Small intestine (tissue), 7 donors: ENCODE data around the gene DOCK2. TPM values are rescaled to one million over a fixed set of nuclear protein-coding genes. Genes with fewer than 3 reads are reported as not detected.

ENCODE experiments used
- DNase-seq, 2 donors: peaks; one replicate each; pipeline versions ENCODE4 v3.0.0 to v3.0.0-alpha.2; 2013
- FAIRE-seq: peaks from 2 replicates; lab custom pipeline; 2012; peaks lifted over from hg19 to GRCh38; lab: Jason Lieb, UNC
- H3K27ac ChIP-seq, 3 donors: one replicate each; pipeline ENCODE4 v1.5.1; 2013; ENCODE audit warnings: low read length in 2 of 3, mild to moderate bottlenecking in 2 of 3, control low read depth in 1 of 3, inconsistent platforms in 1 of 3, low read depth in 1 of 3, moderate library complexity in 1 of 3
- H3K27me3 ChIP-seq, 3 donors: one replicate each; pipeline ENCODE4 v1.6.1; 2013; ENCODE audit warnings: low read length in 3 of 3, inconsistent platforms in 1 of 3; ENCODE audit not compliant: control insufficient read depth in 3 of 3, insufficient read depth in 3 of 3
- H3K36me3 ChIP-seq, 3 donors: one replicate each; pipeline ENCODE4 v1.6.1; 2013; ENCODE audit warnings: low read length in 3 of 3, inconsistent platforms in 1 of 3, low read depth in 1 of 3, mild to moderate bottlenecking in 1 of 3, moderate library complexity in 1 of 3; ENCODE audit not compliant: control insufficient read depth in 3 of 3, insufficient read depth in 2 of 3
- H3K4me1 ChIP-seq, 3 donors: one replicate each; pipeline ENCODE4 v1.6.1; 2013; ENCODE audit warnings: low read length in 2 of 3, inconsistent platforms in 1 of 3, low read depth in 1 of 3, mild to moderate bottlenecking in 1 of 3, moderate library complexity in 1 of 3; ENCODE audit not compliant: control insufficient read depth in 3 of 3, insufficient read depth in 2 of 3
- H3K4me3 ChIP-seq, 3 donors: one replicate each; pipeline ENCODE4 v1.5.1; 2013; ENCODE audit warnings: low read length in 3 of 3, control low read depth in 1 of 3, inconsistent platforms in 1 of 3, low read depth in 1 of 3, mild to moderate bottlenecking in 1 of 3, moderate library complexity in 1 of 3
- H3K9me3 ChIP-seq, 2 donors: one replicate each; pipeline ENCODE4 v1.6.1; 2013; ENCODE audit warnings: low read depth in 1 of 2, low read length in 1 of 2; ENCODE audit not compliant: control insufficient read depth in 2 of 2, insufficient read depth in 1 of 2
- WGBS, 3 donors: extraction: QIAGEN DNeasy Blood & Tissue Kit; methylation state at CpG; one replicate each; pipeline ENCODE4 v1.1.7; 2013; 5-methylcytosine and 5-hydroxymethylcytosine counted together
- polyA plus RNA-seq, 4 donors: library from polyadenylated mRNA; stranded (reverse) in 3 of 4; unstranded in 1 of 4; fragments of 200-250 nt in 3 of 4; fragments of 120-200 nt in 1 of 4; gene quantifications; one replicate each; pipeline versions ENCODE4 v1.2.1 to v1.2.3, GENCODE V29; 2013
- donor health status: healthy with polysubstance abuse.
- donor health status: control.
- donor health status: control.
- donor health status: Bipolar disorder and iron deficiency.
- donor health status: healthy.

The DOCK2 gene
- polyA plus RNA-seq, 4 donors: 1.3 to 5.9 (median 3.0) TPM

GRCh38 chr5:170120576-170120975, 483.5 kb downstream of the DOCK2 start:
- DNase-seq: no peak
- FAIRE-seq: no peak

DNA sequence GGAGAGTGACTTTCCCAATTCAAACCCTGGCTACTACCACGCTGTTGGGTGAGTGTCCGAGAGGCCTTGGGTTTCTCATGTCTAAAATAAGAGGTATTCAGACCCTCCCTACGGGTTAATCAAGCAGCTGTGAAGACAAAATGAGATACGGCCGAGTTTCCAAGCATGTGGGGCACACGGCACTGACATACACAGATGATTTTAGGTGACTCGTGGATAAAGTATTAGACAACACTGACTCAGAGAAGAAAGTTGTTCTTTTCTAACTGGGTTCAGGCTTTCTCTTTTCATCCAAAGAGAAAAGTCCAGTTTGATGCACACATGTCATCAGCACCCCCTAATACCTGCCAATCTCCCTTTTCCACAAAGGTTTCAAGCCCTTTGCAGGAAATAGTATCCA, 484.2 kb downstream of the DOCK2 start:
- Histone ChIP-seq H3K9me3 (no peaks in the 10 kb centered on the region), H3K27ac (no peak overlapping the region), H3K4me3 (no peak overlapping the region), H3K4me1 (no peaks in the 10 kb centered on the region), H3K27me3 (no peaks in the 10 kb centered on the region), H3K36me3 (no peaks in the 10 kb centered on the region)
- WGBS, 3 donors: 67 to 86% (median 68%) methylated on average over 7 of the region's 7 CpGs
- DNase-seq (no peak), FAIRE-seq (no peak)

More at GRCh38 chr5:170120576-170120975, 483.5 kb downstream of the DOCK2 start:
- H3K27ac ChIP-seq: no peak overlapping the region
- H3K4me1 ChIP-seq: no peaks in the 10 kb centered on the region
- H3K9me3 ChIP-seq: no peaks in the 10 kb centered on the region
- no peak overlapping the region for H3K4me3 ChIP-seq
- no peaks in the 10 kb centered on the region for H3K27me3 ChIP-seq
- 90 to 98% (median 93%) methylated on average over 2 of the region's 2 CpGs for WGBS, 3 donors
- H3K36me3 ChIP-seq: no peaks in the 10 kb centered on the region

GRCh38 chr5:170126061-170126460, 489.0 kb downstream of the DOCK2 start:
- Histone ChIP-seq H3K36me3 (no peaks in the 10 kb centered on the region), H3K27me3 (no peaks in the 10 kb centered on the region), H3K4me1 (no peaks in the 10 kb centered on the region), H3K4me3 (no peak overlapping the region), H3K27ac (no peak overlapping the region), H3K9me3 (no peaks in the 10 kb centered on the region)
- WGBS, 3 donors: 64 to 87% (median 71%) methylated on average over 1 of the region's 1 CpG
- no peak for DNase-seq
- no peak for FAIRE-seq

DNA sequence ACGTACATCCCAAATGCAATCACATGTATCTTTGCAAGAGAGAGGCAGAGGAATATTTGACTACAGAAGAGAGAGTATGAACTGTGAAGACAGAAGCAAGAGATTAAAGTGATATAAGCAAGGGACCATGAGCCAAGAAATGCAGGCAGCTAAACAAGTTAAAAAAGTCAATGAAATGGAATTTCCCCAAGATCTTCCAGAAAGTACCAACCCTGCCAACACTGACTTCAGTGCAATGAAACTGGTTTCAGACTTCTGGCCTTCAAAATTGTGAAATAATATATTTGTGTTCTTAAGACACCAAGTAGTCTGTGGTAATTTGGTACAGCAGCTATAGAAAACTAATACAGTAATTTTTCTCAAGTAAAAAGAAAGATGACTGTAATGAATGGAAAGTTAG, 489.6 kb downstream of the DOCK2 start:
- H3K27ac ChIP-seq: no peak overlapping the region
- no peaks in the 10 kb centered on the region for H3K4me1 ChIP-seq
- no peak for FAIRE-seq
- H3K4me3 ChIP-seq: no peak overlapping the region
- peaks cover 0 to 2% (median 0%) of the 10 kb centered on the region in 3 donors for H3K27me3 ChIP-seq
- DNase-seq: no peak
- no peaks in the 10 kb centered on the region for H3K36me3 ChIP-seq
- no peaks in the 10 kb centered on the region for H3K9me3 ChIP-seq
- 19 to 84% (median 31%) methylated on average over 1 of the region's 1 CpG for WGBS, 3 donors

- 65 to 81% (median 73%) methylated on average over 3 of the region's 3 CpGs for WGBS, 3 donors
- H3K36me3 ChIP-seq: no peaks in the 10 kb centered on the region
- H3K9me3 ChIP-seq: no peaks in the 10 kb centered on the region
- DNase-seq (no peak), FAIRE-seq (no peak)
- no peak overlapping the region for H3K4me3 ChIP-seq
- no peak overlapping the region for H3K27ac ChIP-seq
- peaks cover 0 to 2% (median 0%) of the 10 kb centered on the region in 3 donors for H3K27me3 ChIP-seq
- no peaks in the 10 kb centered on the region for H3K4me1 ChIP-seq
These were observed 494.2 kb downstream of the DOCK2 start for GRCh38 chr5:170131235-170131634.

- FAIRE-seq: no peak
- no peak for DNase-seq
- Histone ChIP-seq H3K9me3 (no peaks in the 10 kb centered on the region), H3K36me3 (no peaks in the 10 kb centered on the region), H3K27me3 (peaks cover 0 to 2% (median 0%) of the 10 kb centered on the region in 3 donors), H3K4me3 (no peak overlapping the region), H3K27ac (no peak overlapping the region), H3K4me1 (no peaks in the 10 kb centered on the region)
- WGBS, 3 donors: 65 to 72% (median 69%) methylated on average over 4 of the region's 4 CpGs
These were observed 495.3 kb downstream of the DOCK2 start for GRCh38 chr5:170132269-170132975.

Other genes with a start within 250 kb of the DOCK2 start
- 10 to 100 TPM in 2 of 4 donors, 1 to 10 TPM in 2; 2.2 to 15.1 (median 9.7) TPM for gene SPDL1, start 53.5 kb upstream of the DOCK2 start, polyA plus RNA-seq